Bronchial epithelial cell (primary cell): ENCODE data around the gene SLC8A1. TPM values are rescaled to one million over a fixed set of nuclear protein-coding genes. Genes with fewer than 3 reads are reported as not detected.

Experiments
- DNase-seq: peaks from one replicate; pipeline ENCODE4 v3.0.0-alpha.2; 2010; ENCODE audit warnings: low read depth
- FAIRE-seq: peaks from 2 replicates; lab custom pipeline; 2011; peaks lifted over from hg19 to GRCh38; lab: Jason Lieb, UNC
- H3K27me3 ChIP-seq: 2 replicates; pipeline ENCODE4 v1.5.1; 2011; ENCODE audit warnings: low read length; ENCODE audit not compliant: control insufficient read depth, insufficient read depth
- H3K36me3 ChIP-seq: 2 replicates; pipeline ENCODE4 v1.5.1; 2011; ENCODE audit warnings: low read length; ENCODE audit not compliant: control insufficient read depth, insufficient read depth
- H3K4me3 ChIP-seq: 2 replicates; pipeline ENCODE4 v1.5.1; 2011; ENCODE audit warnings: mild to moderate bottlenecking, low read depth, low read length, control low read depth
- CTCF ChIP-seq: IDR thresholded peaks from 2 replicates; pipeline ENCODE4 v1.5.1; 2011; ENCODE audit warnings: mild to moderate bottlenecking, moderate library complexity, low read length, control low read depth, inconsistent platforms; ENCODE audit not compliant: insufficient read depth, severe bottlenecking
- total RNA-seq: library from RNA; depleted of rRNA; stranded (reverse); fragments of >200 nt; gene quantifications from 2 replicates; pipeline ENCODE4 v1.2.1, GENCODE V29; 2014

SLC8A1 gene
- total RNA-seq, 1 donor from 2014 or later = 3.7 TPM

DNA sequence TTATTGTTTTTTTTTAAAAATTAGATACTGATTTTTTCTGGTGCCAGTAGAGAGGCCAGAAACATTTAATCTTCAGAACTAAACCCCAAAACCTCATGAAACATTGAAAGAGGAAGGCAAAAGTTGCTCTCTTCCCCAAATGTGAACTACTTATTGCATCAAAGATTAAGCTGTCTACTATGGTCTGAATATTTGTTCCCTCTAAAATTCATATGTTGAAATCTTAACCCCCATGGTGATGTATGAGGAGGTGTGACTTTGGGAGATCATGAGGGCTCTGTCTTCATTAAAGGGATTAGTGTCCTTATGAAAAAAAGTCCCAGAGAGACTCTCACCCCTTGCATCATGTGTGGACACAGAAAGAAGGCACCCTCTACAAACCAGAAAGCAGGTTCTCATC, 28.2 kb upstream of the SLC8A1 start:
- no peaks in the 10 kb centered on the region for H3K36me3 ChIP-seq
- TF ChIP-seq CTCF = no peak
- DNase-seq = no peak
- H3K27me3 ChIP-seq = no peaks in the 10 kb centered on the region
- no peak for FAIRE-seq
- H3K4me3 ChIP-seq = no peak overlapping the region

GRCh38 chr2:40477361-40477760, 25.5 kb upstream of the SLC8A1 start:
- no peaks in the 10 kb centered on the region for H3K36me3 ChIP-seq
- DNase-seq (no peak), FAIRE-seq (no peak)
- H3K27me3 ChIP-seq = no peaks in the 10 kb centered on the region
- no peak for TF ChIP-seq CTCF
- no peak overlapping the region for H3K4me3 ChIP-seq

DNA sequence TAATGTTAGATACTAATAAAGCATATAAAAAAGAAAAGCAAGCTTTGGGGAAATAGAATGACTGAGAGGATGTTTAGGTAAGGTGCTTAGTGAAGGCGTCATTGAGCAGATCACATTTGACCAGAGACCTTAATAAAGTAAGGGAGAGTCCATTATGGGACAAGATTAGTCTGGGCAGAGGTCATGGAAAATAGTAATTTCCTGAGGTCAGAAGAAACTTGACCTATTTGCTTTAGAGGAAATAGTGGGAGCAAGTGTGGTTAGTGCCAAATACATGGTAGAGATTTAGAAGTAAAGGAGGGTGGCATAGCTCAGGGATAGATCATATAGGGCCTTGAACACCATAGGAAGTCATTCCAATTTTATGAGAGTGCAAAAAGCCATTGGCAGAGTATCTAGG, 24.5 kb upstream of the SLC8A1 start:
- Histone ChIP-seq H3K27me3 (no peaks in the 10 kb centered on the region), H3K36me3 (no peaks in the 10 kb centered on the region), H3K4me3 (no peak overlapping the region)
- no peak for TF ChIP-seq CTCF
- no peak for DNase-seq
- FAIRE-seq = no peak

- no peaks in the 10 kb centered on the region for H3K36me3 ChIP-seq
- H3K27me3 ChIP-seq = no peaks in the 10 kb centered on the region
- DNase-seq (no peak), FAIRE-seq (no peak)
- no peak overlapping the region for H3K4me3 ChIP-seq
- no peak for TF ChIP-seq CTCF
Observed at GRCh38 chr2:40474306-40474705, 22.4 kb upstream of the SLC8A1 start.

- DNase-seq = no peak
- FAIRE-seq = no peak
- no peak for TF ChIP-seq CTCF
- Histone ChIP-seq H3K36me3 (no peaks in the 10 kb centered on the region), H3K4me3 (no peak overlapping the region), H3K27me3 (no peaks in the 10 kb centered on the region)
Observed at GRCh38 chr2:40471866-40472265, 20.0 kb upstream of the SLC8A1 start.
